Chondrocyte (in vitro differentiated cells): ENCODE results near the gene SPACA9. TPM values are rescaled to one million over a fixed set of nuclear protein-coding genes. Genes with fewer than 3 reads are reported as not detected.
A peak's percentile ranks its signal among the peaks of the same experiment; 100 is the strongest.

Source experiments
- DNase-seq: peaks from one replicate; pipeline ENCODE4 v3.0.0; 2021; ENCODE audit warnings: mixed read lengths, low spot score
- H3K27ac Mint-ChIP-seq: one replicate; pipeline ENCODE4 v1.8.0; 2021; ENCODE audit warnings: mild to moderate bottlenecking, moderate library complexity, mixed read lengths; ENCODE audit not compliant: unreplicated experiment
- H3K27me3 Mint-ChIP-seq: 2 replicates; pipeline ENCODE4 v1.8.0; 2021; ENCODE audit warnings: low read depth, mixed read lengths
- H3K36me3 Mint-ChIP-seq: 2 replicates; pipeline ENCODE4 v1.8.0; 2021; ENCODE audit warnings: low read depth, mixed read lengths
- H3K4me1 Mint-ChIP-seq: 2 replicates; pipeline ENCODE4 v1.8.0; 2021; ENCODE audit warnings: low read depth, mild to moderate bottlenecking, mixed read lengths
- H3K4me3 Mint-ChIP-seq: one replicate; pipeline ENCODE4 v1.8.0; 2021; ENCODE audit warnings: mild to moderate bottlenecking, moderate library complexity, mixed read lengths; ENCODE audit not compliant: unreplicated experiment
- H3K9me3 Mint-ChIP-seq: 2 replicates; pipeline ENCODE4 v1.8.0; 2021; ENCODE audit warnings: low read depth, mixed read lengths
- CTCF ChIP-seq: fragments of 200-600 bp; sonication (generic); IDR thresholded peaks from 2 replicates; pipeline ENCODE4 v1.5.0; 2021; ENCODE audit warnings: antibody characterized with exemption, mild to moderate bottlenecking, moderate library complexity
- long read RNA-seq: library from polyadenylated mRNA; stranded (forward); transcript quantifications from one replicate; pipeline ENCODE4 v2.0.0, GENCODE V29; 2021
- total RNA-seq: library from RNA; stranded (reverse); gene quantifications from 3 replicates; pipeline ENCODE4 v1.2.1, GENCODE V29; 2021

SPACA9 gene
- total RNA-seq: 3.3 to 5.4 TPM (median 3.7 TPM) in 3 replicates
- long read RNA-seq, partial matches to known transcripts: 7 of 11 reads
- long read RNA-seq, other reads (novel, unspliced or antisense): 0 of 11 reads

GRCh38 chr9:132878695-132879456 lies at the start of gene SPACA9:
Gene SPACA9 (plus strand): TSS chr9:132878898. CDS start chr9:132883948, 5,050 bp downstream.
- no peaks in the 10 kb centered on the region for H3K9me3 Mint-ChIP-seq
- peak within 1 kb of the TSS; percentile 68 for H3K27ac Mint-ChIP-seq
- H3K4me3 Mint-ChIP-seq: peak within 1 kb of the TSS; percentile 72
- peaks cover 4% of the 10 kb centered on the region for H3K27me3 Mint-ChIP-seq
- peaks cover 8% of the 10 kb centered on the region for H3K4me1 Mint-ChIP-seq
- no peak for TF ChIP-seq CTCF
- no peak for DNase-seq
- H3K36me3 Mint-ChIP-seq: no peaks in the 10 kb centered on the region

DNA sequence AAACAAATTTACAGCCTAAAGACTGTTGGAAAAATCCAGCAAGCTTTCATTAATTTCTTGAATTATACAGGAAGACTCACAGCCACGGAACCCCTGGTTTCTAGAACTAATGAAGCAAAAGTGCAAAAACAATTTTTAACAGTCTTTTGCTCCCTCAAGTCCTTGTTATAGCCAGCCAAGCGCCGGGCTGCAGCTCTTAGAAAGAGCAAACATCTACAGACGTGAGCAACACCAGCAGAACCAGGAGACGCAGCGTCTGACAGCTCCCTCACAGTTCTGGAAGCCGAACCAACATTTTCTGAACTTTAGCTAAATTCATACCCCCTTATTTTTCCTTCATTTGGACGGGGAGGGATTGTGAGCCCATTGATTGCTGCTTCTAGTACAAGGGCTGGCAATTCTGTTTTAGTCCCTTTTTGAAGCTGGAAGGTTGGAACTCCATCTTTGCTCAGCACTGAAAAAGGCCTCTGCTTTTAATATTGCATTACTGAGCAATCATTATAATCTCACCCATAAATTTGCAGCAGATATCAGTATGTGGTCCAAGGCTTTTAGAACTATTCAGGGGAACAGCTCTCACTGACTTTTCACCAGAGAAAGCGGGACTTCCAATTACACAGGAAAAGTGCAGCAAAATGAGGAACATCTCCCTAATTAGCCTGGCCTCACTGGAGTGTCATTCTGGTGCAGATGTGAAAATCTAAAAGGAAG lies 46.4 kb upstream of the SPACA9 start:
- Mint-ChIP-seq H3K9me3 (no peaks in the 10 kb centered on the region), H3K4me1 (no peaks in the 10 kb centered on the region), H3K27ac (no peak overlapping the region), H3K27me3 (peaks cover 18% of the 10 kb centered on the region), H3K36me3 (peaks cover 2% of the 10 kb centered on the region), H3K4me3 (no peak overlapping the region)
- no peak for TF ChIP-seq CTCF
- no peak for DNase-seq

DNA sequence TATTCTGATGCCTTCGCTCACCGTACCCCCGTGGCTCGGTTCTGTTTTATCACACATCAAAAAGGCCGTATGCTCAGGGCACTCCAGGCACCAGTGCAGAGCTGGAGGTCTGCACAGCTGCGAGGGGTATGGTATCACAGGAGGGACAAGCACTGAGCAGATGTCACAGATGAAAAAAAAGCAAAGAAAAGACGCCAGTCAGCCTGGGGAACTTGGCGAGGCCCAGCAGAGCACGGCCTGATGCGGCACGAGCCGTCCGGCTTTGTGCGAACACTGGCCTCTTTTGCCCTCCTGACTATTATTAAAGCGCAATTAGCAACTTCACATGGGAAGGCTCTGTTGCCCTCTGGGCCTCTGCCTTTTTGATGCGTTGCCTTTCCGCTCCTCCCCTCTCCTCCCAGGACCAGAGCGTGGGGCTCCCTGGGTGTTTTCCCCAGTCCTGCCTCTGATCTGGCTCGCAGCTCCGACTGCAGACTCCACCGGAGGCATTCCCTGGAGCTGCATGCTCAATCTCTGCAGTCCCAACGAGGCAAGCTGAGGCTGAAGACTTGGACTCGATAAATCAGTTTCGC lies 45.1 kb upstream of the SPACA9 start:
- Mint-ChIP-seq H3K36me3 (peaks cover 2% of the 10 kb centered on the region), H3K9me3 (no peaks in the 10 kb centered on the region), H3K27ac (no peak overlapping the region), H3K27me3 (peaks cover 18% of the 10 kb centered on the region), H3K4me1 (no peaks in the 10 kb centered on the region), H3K4me3 (no peak overlapping the region)
- peak; percentile 50 for DNase-seq
- no peak for TF ChIP-seq CTCF

- no peak for DNase-seq
- Mint-ChIP-seq H3K9me3 (no peaks in the 10 kb centered on the region), H3K4me3 (no peak overlapping the region), H3K36me3 (peaks cover 2% of the 10 kb centered on the region), H3K4me1 (peaks cover 2% of the 10 kb centered on the region), H3K27ac (no peak overlapping the region), H3K27me3 (peaks cover 15% of the 10 kb centered on the region)
- TF ChIP-seq CTCF: no peak
Measured at GRCh38 chr9:132834343-132834742, 44.4 kb upstream of the SPACA9 start.

- peaks cover 3% of the 10 kb centered on the region for H3K4me1 Mint-ChIP-seq
- TF ChIP-seq CTCF: no peak
- H3K36me3 Mint-ChIP-seq: peaks cover 2% of the 10 kb centered on the region
- DNase-seq: peak; percentile 42
- H3K27ac Mint-ChIP-seq: no peak overlapping the region
- H3K9me3 Mint-ChIP-seq: no peaks in the 10 kb centered on the region
- no peak overlapping the region for H3K4me3 Mint-ChIP-seq
- H3K27me3 Mint-ChIP-seq: peaks cover 9% of the 10 kb centered on the region
Measured at GRCh38 chr9:132837501-132838286, 41.0 kb upstream of the SPACA9 start.
